ENCODE data around the gene CELF1.
A peak's percentile ranks its signal among the peaks of the same experiment; 100 is the strongest.

The CELF1 gene

DNA sequence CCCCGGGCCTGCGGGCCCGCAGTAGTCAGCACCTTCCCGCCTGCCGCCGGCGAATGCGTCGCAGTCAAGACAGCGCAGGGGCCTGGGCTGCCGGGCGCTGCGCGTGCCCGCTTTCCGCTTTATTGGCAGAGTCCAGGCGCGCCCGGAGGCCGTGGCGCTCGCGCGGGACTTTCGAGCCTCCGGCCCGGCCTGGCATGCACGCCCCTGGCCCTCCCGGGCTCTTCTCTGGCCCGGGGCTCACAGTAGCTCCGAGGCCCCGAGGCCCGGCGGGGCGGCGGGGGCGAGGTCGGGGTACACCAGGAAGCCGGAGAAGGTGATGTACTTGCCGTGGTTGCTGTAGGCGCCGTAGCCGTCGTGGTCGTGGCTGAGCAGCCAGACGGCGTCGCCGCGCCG, 36.6 kb upstream of the CELF1 start:
- H3K27ac ChIP-seq (ENCODE audit: low read length): no peak overlapping the region
- peaks cover 1% of the 10 kb centered on the region for H3K4me1 ChIP-seq (ENCODE audit: control insufficient read depth, low read depth, low read length)
- H3K9me3 ChIP-seq (ENCODE audit: control insufficient read depth, low read depth, low read length): no peaks in the 10 kb centered on the region
- no peak overlapping the region for H3K4me3 ChIP-seq (ENCODE audit: low read length)
- no peak overlapping the region for H3K9ac ChIP-seq (ENCODE audit: low read length)
- peaks cover under 1% of the 10 kb centered on the region for H3K36me3 ChIP-seq (ENCODE audit: control insufficient read depth, low read depth, low read length)
- H3K27me3 ChIP-seq (ENCODE audit: control insufficient read depth, insufficient read depth, low read length): peaks cover 27% of the 10 kb centered on the region

GRCh38 chr11:47589118-47589517, 36.2 kb upstream of the CELF1 start:
- Histone ChIP-seq H3K4me3 (ENCODE audit: low read length) (no peak overlapping the region), H3K27ac (ENCODE audit: low read length) (no peak overlapping the region), H3K4me1 (ENCODE audit: control insufficient read depth, low read depth, low read length) (no peaks in the 10 kb centered on the region), H3K9me3 (ENCODE audit: control insufficient read depth, low read depth, low read length) (no peaks in the 10 kb centered on the region), H3K36me3 (ENCODE audit: control insufficient read depth, low read depth, low read length) (peaks cover 5% of the 10 kb centered on the region), H3K27me3 (ENCODE audit: control insufficient read depth, insufficient read depth, low read length) (peaks cover 23% of the 10 kb centered on the region), H3K9ac (ENCODE audit: low read length) (no peak overlapping the region)

- H3K9me3 ChIP-seq (ENCODE audit: control insufficient read depth, low read depth, low read length): no peaks in the 10 kb centered on the region
- H3K27me3 ChIP-seq (ENCODE audit: control insufficient read depth, insufficient read depth, low read length): peaks cover 12% of the 10 kb centered on the region
- no peak overlapping the region for H3K27ac ChIP-seq (ENCODE audit: low read length)
- peaks cover 18% of the 10 kb centered on the region for H3K36me3 ChIP-seq (ENCODE audit: control insufficient read depth, low read depth, low read length)
- H3K4me1 ChIP-seq (ENCODE audit: control insufficient read depth, low read depth, low read length): no peaks in the 10 kb centered on the region
- no peak overlapping the region for H3K9ac ChIP-seq (ENCODE audit: low read length)
- H3K4me3 ChIP-seq (ENCODE audit: low read length): no peak overlapping the region
Observed at GRCh38 chr11:47587723-47588326, 34.9 kb upstream of the CELF1 start.

DNA sequence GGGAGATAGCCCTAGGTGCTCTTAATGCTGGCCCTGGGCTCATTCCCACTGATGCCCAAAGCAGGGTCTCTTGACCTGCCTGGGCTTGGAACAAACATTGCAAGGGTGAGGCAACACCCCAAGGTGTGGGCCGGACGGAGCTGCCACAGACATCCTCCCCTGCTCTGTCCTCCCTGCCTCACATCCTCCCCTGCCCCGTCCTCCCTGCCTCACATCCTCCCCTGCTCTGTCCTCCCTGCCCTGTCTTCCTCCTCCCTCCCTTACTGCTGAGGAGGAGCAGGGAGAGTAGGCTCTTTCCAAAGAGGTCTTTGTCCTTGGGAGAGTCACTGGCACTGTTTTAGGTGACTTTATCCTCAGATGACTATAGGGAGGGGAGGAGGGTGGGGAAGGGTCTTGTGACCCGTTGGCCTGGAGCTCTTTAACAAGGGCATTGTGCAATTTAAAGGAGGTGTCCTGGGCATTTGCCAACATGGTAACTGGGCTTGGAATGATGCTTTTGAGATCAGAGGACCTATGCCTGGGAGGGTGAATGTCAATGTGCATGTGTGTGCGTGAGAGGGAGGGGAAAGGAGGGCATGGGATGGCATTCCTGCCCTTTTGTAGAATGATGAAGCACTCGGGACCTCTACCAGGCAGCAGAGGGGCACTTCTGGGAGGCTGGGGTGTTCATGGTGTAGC, 34.2 kb upstream of the CELF1 start:
- no peak overlapping the region for H3K27ac ChIP-seq (ENCODE audit: low read length)
- H3K4me3 ChIP-seq (ENCODE audit: low read length): no peak overlapping the region
- no peaks in the 10 kb centered on the region for H3K4me1 ChIP-seq (ENCODE audit: control insufficient read depth, low read depth, low read length)
- no peaks in the 10 kb centered on the region for H3K9me3 ChIP-seq (ENCODE audit: control insufficient read depth, low read depth, low read length)
- H3K27me3 ChIP-seq (ENCODE audit: control insufficient read depth, insufficient read depth, low read length): peaks cover 6% of the 10 kb centered on the region
- no peak overlapping the region for H3K9ac ChIP-seq (ENCODE audit: low read length)
- peaks cover 24% of the 10 kb centered on the region for H3K36me3 ChIP-seq (ENCODE audit: control insufficient read depth, low read depth, low read length)

GRCh38 chr11:47586098-47586855, 33.3 kb upstream of the CELF1 start, which contains the start of gene FAM180B:
TSS of gene FAM180B (plus strand) at chr11:47586678. CDS start at chr11:47586769, 91 bp downstream.
- H3K4me3 ChIP-seq (ENCODE audit: low read length): no peak within 1 kb of the TSS
- H3K36me3 ChIP-seq (ENCODE audit: control insufficient read depth, low read depth, low read length): peaks cover 33% of the 10 kb centered on the region
- H3K27me3 ChIP-seq (ENCODE audit: control insufficient read depth, insufficient read depth, low read length): no peaks in the 10 kb centered on the region
- H3K9me3 ChIP-seq (ENCODE audit: control insufficient read depth, low read depth, low read length): no peaks in the 10 kb centered on the region
- H3K27ac ChIP-seq (ENCODE audit: low read length): no peak within 1 kb of the TSS
- H3K4me1 ChIP-seq (ENCODE audit: control insufficient read depth, low read depth, low read length): no peaks in the 10 kb centered on the region
- H3K9ac ChIP-seq (ENCODE audit: low read length): no peak within 1 kb of the TSS

GRCh38 chr11:47583844-47584243, 30.9 kb upstream of the CELF1 start:
- Histone ChIP-seq H3K27ac (ENCODE audit: low read length) (no peak overlapping the region), H3K9me3 (ENCODE audit: control insufficient read depth, low read depth, low read length) (no peaks in the 10 kb centered on the region), H3K4me1 (ENCODE audit: control insufficient read depth, low read depth, low read length) (no peaks in the 10 kb centered on the region), H3K4me3 (ENCODE audit: low read length) (no peak overlapping the region), H3K36me3 (ENCODE audit: control insufficient read depth, low read depth, low read length) (peaks cover 40% of the 10 kb centered on the region), H3K9ac (ENCODE audit: low read length) (no peak overlapping the region), H3K27me3 (ENCODE audit: control insufficient read depth, insufficient read depth, low read length) (no peaks in the 10 kb centered on the region)

DNA sequence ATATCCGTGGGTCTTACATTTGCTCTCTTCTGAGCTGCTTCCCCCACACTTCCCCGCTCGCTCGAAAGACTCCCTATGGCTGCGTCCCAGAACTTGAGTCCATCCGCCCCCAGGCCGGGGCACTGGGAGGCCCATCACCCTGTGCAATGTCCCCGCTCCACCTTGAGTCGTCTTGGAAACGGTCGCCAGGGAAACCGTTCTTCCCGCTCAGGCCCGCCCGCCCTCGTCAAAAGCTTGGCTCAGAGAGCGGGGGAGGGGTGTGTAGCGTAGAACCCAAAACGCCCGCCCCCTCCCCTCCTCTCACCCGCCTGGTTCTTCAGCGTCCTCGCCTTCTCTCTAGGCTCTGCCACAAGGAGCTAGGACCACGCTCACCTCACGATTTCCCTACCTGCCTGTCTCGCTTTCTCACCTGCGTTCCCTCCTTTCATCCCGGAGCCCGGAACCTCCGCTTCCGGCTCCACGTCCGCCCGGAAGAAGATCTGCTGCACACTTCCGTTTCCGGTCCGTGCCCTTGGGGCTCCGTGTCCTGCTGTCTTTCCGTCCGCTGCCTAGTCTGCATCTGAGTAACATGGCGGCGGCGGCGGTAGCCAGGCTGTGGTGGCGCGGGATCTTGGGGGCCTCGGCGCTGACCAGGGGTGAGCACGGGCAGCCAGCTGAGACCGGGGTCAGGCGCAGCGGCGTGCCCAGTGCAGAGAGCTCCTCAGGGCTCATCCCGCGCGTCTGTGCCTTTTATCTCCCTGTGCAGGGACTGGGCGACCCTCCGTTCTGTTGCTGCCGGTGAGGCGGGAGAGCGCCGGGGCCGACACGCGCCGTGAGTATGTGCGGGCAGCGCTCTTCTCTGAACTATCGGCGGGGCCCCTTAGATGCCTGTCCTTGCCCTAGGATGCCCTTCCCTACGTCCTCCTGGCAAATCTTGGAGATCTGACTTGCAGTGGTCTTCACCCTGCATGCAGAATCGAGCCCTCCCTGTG, 25.9 kb upstream of the CELF1 start, which contains the start of the genes KBTBD4 and NDUFS3:
Gene KBTBD4 (minus strand): TSS at position 447 of the 971 bp plus-strand sequence. CDS start 19 bp downstream, at position 428.
Gene NDUFS3 (plus strand): TSS at position 551 of the 971 bp plus-strand sequence. CDS start 18 bp downstream, at position 569.
- H3K36me3 ChIP-seq (ENCODE audit: control insufficient read depth, low read depth, low read length): peaks cover 37% of the 10 kb centered on the region
- no peaks in the 10 kb centered on the region for H3K9me3 ChIP-seq (ENCODE audit: control insufficient read depth, low read depth, low read length)
- H3K9ac ChIP-seq (ENCODE audit: low read length): peak within 1 kb of the TSS; percentile 84
- no peaks in the 10 kb centered on the region for H3K27me3 ChIP-seq (ENCODE audit: control insufficient read depth, insufficient read depth, low read length)
- peak within 1 kb of the TSS; percentile 91 for H3K27ac ChIP-seq (ENCODE audit: low read length)
- peaks cover 6% of the 10 kb centered on the region for H3K4me1 ChIP-seq (ENCODE audit: control insufficient read depth, low read depth, low read length)
- H3K4me3 ChIP-seq (ENCODE audit: low read length): peak within 1 kb of the TSS; percentile 95

- Histone ChIP-seq H3K27ac (ENCODE audit: low read length) (peak overlapping the region; percentile 91), H3K9me3 (ENCODE audit: control insufficient read depth, low read depth, low read length) (no peaks in the 10 kb centered on the region)
Observed at GRCh38 chr11:47577460-47578041, 24.6 kb upstream of the CELF1 start.

DNA sequence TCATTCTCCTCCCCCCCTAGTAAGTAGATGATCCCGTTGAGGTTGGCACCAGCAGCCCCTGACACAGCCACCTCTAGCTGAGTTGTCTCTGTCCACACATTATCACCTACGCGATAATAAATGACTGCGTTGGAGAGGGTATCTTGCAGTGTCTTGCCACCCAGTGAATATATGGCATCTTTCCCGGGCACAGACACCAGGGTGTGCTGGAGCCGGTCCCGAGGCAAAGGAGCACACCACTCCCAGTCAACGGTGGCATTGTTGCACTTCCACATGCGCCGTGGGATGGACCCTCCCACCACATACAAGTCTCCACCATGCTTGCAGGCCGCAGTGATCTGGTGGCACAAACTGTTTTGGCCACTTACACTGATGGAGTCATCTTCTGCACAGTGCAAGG, 20.4 kb upstream of the CELF1 start:
- peaks cover 6% of the 10 kb centered on the region for H3K4me1 ChIP-seq (ENCODE audit: control insufficient read depth, low read depth, low read length)
- no peak overlapping the region for H3K27ac ChIP-seq (ENCODE audit: low read length)
- no peak overlapping the region for H3K9ac ChIP-seq (ENCODE audit: low read length)
- H3K9me3 ChIP-seq (ENCODE audit: control insufficient read depth, low read depth, low read length): no peaks in the 10 kb centered on the region
- no peaks in the 10 kb centered on the region for H3K27me3 ChIP-seq (ENCODE audit: control insufficient read depth, insufficient read depth, low read length)
- no peak overlapping the region for H3K4me3 ChIP-seq (ENCODE audit: low read length)
- H3K36me3 ChIP-seq (ENCODE audit: control insufficient read depth, low read depth, low read length): peaks cover 48% of the 10 kb centered on the region

More at GRCh38 chr11:47577460-47578041, 24.6 kb upstream of the CELF1 start:
- Histone ChIP-seq H3K9ac (ENCODE audit: low read length) (peak overlapping the region; percentile 84), H3K4me3 (ENCODE audit: low read length) (peak overlapping the region; percentile 95), H3K27me3 (ENCODE audit: control insufficient read depth, insufficient read depth, low read length) (no peaks in the 10 kb centered on the region), H3K36me3 (ENCODE audit: control insufficient read depth, low read depth, low read length) (peaks cover 37% of the 10 kb centered on the region), H3K4me1 (ENCODE audit: control insufficient read depth, low read depth, low read length) (peaks cover 6% of the 10 kb centered on the region)

DNA sequence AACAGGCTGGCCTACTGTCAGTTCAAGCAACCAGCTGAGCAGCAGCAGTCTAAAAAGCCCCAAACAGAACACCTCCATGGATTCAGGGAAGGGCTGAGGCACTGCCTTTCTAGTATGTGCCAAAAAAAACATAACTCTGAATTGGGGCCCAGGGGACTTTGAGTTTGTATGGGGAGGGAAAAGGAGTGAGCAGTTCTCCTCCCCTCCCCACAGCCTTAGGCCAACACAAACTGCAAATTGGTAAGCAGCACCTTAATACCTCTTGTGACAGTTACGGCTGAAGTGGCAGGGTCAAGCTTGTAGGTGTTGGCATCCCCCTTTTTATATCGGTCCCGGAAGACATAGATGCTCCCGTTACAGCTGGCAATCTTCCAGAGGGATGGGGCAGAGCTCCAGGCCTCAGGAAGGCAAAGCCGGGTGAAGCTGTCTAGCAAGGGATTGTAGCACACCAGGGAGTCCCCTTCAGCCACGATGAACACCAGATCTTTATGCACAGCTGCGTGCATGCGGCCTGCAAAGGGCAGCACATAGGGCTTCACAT, 19.9 kb upstream of the CELF1 start:
- no peak overlapping the region for H3K27ac ChIP-seq (ENCODE audit: low read length)
- H3K9me3 ChIP-seq (ENCODE audit: control insufficient read depth, low read depth, low read length): no peaks in the 10 kb centered on the region
- no peak overlapping the region for H3K4me3 ChIP-seq (ENCODE audit: low read length)
- no peak overlapping the region for H3K9ac ChIP-seq (ENCODE audit: low read length)
- H3K4me1 ChIP-seq (ENCODE audit: control insufficient read depth, low read depth, low read length): peaks cover 1% of the 10 kb centered on the region
- H3K27me3 ChIP-seq (ENCODE audit: control insufficient read depth, insufficient read depth, low read length): no peaks in the 10 kb centered on the region
- peaks cover 48% of the 10 kb centered on the region for H3K36me3 ChIP-seq (ENCODE audit: control insufficient read depth, low read depth, low read length)

Measured in iPS-18a (cell line).